ENCODE measurements around the gene EZH1.

GRCh38 chr17:42744283-42744805 is 496 bp downstream of the EZH1 start:
- TF ChIP-seq POLR2AphosphoS2 (IDR thresholded peaks at IDR 0.05; ENCODE audit: low read depth, low read length) (no peak), EZH2 (IDR thresholded peaks at IDR 0.05; ENCODE audit: borderline replicate concordance, control insufficient read depth, low read depth, low read length) (no peak), CHD4 (IDR thresholded peaks at IDR 0.05) (no peak), POLR2A (IDR thresholded peaks at IDR 0.05; ENCODE audit: low read depth, low read length) (no peak), STAT3 (IDR thresholded peaks at IDR 0.05; ENCODE audit: low read depth, low read length) (no peak), NR2C2 (IDR thresholded peaks at IDR 0.05; ENCODE audit: borderline replicate concordance, control insufficient read depth, insufficient read length, low read depth) (no peak), POLR2AphosphoS5 (IDR thresholded peaks at IDR 0.05; ENCODE audit: low read length) (no peak), CTCF (IDR thresholded peaks at IDR 0.05 in 2 of 3, conservative IDR thresholded peaks at IDR 0.05 in 1 of 3; ENCODE audit: control insufficient read depth in 2 of 3, extremely low read depth in 1 of 3, insufficient read depth in 1 of 3, low read depth in 3 of 3, low read length in 3 of 3) (peak in 1 of 3 experiments; percentile 20; a peak in 1 of 6 replicates), FOXK2 (IDR thresholded peaks at IDR 0.05) (no peak)

All from GM12878 (cell line).